ENCODE data around the gene HDAC9.

- peak; percentile 97 for TF ChIP-seq CTCF (conservative IDR thresholded peaks at IDR 0.05)
- no peak for TF ChIP-seq EZH2 (IDR thresholded peaks at IDR 0.05; ENCODE audit: low read depth)
Observed at GRCh38 chr7:19051767-19052375, 556.3 kb downstream of the HDAC9 start.

Measured in PC-9 (cell line).